Measurements from ENCODE around the gene P3H1.
A peak's percentile ranks its signal among the peaks of the same experiment; 100 is the strongest.
"Not testable (repeated sequence)": the region's sequence is repeated elsewhere in the genome, so short reads cannot be mapped to it uniquely, and the experiment has no call there.

P3H1 gene, protein sequence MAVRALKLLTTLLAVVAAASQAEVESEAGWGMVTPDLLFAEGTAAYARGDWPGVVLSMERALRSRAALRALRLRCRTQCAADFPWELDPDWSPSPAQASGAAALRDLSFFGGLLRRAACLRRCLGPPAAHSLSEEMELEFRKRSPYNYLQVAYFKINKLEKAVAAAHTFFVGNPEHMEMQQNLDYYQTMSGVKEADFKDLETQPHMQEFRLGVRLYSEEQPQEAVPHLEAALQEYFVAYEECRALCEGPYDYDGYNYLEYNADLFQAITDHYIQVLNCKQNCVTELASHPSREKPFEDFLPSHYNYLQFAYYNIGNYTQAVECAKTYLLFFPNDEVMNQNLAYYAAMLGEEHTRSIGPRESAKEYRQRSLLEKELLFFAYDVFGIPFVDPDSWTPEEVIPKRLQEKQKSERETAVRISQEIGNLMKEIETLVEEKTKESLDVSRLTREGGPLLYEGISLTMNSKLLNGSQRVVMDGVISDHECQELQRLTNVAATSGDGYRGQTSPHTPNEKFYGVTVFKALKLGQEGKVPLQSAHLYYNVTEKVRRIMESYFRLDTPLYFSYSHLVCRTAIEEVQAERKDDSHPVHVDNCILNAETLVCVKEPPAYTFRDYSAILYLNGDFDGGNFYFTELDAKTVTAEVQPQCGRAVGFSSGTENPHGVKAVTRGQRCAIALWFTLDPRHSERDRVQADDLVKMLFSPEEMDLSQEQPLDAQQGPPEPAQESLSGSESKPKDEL

GRCh38 chr1:42766741-42767509 lies at the start of gene P3H1, which contains the start of gene C1orf50:
Gene P3H1, minus strand, starts transcription at chr1:42767028. Its CDS starts 57 bp downstream, at chr1:42766971.
Gene C1orf50, plus strand, starts transcription at chr1:42767249. Its CDS starts 63 bp downstream, at chr1:42767312.
- peak; percentile 97 for DNase-seq

DNA sequence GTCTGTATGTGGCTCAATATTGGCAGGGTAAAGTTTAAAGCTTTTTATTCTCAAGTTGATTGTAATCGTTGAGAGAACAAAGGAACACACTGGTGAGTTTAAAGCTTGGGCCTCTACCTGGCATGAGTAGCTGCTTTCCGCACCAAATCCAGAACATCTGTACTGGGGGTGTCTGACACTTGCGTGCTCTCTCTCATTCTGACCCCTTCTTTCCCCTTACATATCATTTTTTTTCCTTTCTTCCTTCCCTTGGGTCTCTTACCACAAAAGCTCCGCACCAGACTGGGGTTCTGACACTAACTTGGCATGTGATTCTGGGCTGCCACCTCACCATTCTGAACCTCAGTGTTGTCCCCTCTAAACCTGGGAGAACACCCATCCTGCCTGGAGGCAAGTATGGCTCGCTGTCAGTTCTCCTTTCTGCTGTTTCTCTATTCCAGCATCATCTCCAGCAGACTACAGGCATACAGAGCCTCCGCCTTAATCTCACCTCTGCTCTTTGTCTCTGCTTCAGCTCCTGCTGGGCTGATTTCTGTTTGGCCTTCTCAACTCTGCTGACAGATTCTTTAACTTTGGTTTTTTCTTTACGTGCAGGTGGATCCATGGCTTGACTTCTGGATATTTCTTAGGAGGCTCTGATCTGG lies 49.2 kb upstream of the P3H1 start:
- DNase-seq = no peak

DNA sequence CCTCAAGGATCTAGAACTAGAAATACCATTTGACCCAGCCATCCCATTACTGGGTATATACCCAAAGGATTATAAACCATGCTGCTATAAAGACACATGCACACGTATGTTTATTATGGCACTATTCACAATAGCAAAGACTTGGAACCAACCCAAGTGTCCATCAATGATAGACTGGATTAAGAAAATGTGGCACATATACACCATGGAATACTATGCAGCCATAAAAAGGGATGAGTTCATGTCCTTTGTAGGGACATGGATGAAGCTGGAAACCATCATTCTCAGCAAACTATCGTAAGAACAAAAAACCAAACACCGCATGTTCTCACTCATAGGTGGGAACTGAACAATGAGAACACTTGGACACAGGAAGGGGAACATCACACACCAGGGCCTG lies 48.0 kb upstream of the P3H1 start:
- DNase-seq = not testable (repeated sequence)

- no peak for DNase-seq
Observed at GRCh38 chr1:42807056-42807668, 40.3 kb upstream of the P3H1 start.

DNA sequence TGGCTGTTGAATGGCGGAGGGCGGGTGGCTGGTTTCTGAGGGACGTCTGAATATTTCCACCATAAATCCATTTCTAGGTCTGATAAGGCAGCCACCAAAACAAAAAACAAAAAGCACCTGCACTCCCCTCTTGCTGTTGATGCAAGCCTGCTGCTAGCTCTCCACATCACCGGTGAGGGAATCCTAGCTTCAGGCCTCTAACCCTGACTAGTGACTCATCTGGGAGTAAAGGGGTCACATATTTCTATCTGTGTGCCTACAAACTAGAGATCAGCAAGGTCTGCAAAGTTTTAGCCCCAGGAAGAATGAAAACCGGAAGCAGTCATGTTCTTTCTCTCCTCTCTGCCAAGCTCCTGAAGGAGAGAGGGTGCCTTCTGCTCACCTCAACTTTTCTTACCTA lies 39.8 kb upstream of the P3H1 start:
- DNase-seq = no peak

DNA sequence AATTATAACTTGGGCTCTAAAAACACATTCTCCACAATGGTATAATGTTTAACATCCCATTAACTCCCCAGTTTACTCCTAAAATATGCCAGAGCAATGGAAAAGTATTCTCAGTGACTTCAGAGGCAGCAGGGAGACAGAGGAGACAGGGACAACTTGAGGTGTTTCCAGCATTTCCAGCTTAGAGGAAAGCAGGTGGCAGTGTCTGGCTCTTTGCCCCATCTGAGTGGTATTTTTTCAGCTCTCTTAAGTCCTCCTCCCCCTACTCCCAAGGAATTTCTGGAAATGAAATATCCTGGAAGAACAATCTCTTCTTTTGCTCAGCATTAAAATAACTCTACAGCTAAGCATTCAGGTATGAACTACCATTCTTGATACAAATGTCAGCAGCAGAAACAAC lies 39.3 kb upstream of the P3H1 start:
- DNase-seq = no peak

DNA sequence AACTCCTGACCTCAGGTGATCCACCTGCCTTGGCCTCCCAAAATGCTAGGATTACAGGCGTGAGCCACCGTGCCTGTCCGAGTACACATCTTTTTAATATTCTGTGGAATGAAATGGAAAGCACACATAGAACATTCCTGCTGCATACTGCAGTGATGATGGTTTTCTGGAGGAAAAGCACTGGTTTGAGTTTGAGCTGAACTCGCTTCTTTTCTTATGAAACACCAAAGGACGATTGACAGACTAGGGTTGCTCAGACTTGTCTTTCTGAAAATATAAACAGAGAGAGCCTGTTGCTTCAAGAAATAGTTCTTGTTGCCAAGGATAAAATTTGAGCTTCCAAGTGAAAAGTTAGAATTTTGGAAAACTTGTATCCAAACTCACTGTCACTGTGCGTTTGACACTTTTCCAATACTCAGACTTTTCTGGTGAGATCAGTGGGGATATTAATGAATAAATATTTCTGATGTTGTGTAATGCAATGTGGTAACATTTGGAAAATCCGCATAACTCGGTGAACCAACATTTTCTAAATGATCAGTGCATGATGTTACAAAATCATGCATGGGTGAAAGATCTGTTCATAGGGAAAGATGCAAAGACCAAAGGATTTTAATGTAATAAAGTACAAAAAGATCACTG lies 35.1 kb upstream of the P3H1 start:
- DNase-seq = no peak

DNA sequence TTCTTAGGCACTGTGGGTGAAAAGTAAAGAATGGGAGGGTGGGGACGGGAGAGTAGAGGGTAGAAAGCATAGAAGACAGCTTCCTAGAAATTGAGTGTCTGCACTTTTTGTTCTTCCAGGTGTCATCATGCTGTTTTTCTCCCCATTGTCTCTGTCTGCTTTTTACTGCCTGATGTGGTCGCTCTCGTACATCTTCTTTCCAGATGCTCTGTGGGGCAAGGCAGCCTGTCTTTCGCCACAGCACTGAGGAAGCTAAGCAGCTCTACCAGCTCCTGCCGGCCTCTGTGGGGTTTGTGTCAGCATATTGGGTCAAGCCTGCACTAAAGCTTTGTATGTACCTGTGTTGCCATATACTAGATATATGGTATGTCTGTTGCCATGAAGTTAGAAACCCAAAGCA lies 31.2 kb upstream of the P3H1 start:
- DNase-seq = no peak

- no peak for DNase-seq
Observed at GRCh38 chr1:42797414-42797813, 30.6 kb upstream of the P3H1 start.

DNA sequence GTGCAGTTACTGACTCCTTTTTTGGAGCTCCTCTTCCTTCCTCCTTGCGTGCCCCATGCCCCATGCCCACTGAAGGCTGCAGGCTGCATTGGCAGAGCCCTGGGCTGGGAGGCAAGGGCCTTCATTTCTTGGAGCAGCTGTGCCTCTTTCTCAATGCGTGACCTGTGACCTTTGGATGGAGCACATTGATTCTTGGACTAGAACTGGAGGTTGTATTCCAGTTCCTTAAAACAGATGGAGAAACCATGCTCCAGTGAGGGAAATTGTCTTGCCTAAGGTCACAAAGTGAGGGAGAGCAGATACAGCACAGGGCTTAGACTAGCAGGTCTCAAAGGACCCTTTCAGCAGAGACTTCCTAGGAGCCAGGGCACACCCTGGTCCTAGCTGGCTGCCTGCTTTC lies 27.0 kb upstream of the P3H1 start:
- DNase-seq = no peak

DNA sequence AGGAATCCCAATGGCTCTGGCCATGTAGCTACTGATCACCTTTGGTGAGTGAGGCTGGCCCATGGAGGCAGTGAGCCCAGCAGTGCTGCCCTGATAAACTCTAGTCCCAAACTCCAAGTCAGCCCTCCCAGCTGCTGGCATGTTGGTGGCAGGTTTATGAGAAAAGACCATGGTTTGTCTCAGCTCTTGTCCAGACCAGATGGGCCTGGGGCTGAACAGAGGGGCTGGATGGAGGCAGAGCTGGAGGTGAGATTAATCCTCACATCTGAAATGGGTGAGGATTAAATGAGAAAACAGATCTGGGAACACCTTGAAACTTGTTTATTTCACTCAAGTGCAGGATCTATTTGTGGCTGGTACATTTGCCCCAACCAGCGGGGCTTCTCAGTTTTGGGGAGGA lies 21.2 kb upstream of the P3H1 start:
- no peak for DNase-seq

DNA sequence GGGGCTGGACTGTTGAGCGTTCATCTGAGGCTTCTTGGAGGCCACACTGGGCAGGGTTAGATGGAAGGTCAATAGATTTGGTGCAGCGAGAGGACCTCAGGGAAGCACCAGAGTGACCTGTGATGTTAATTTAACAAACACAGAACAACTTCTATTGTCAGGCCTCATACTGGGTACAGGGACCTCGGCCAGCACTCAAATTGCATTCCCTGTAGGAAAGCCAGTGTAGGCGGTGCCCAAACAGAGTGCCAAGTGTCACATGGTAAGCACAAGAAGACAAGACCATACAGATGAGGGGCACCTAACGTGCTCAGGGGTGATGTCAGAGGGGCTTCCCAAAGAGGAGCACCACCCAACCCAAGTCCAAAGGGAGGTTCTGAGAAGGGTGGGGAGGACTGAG lies 19.3 kb upstream of the P3H1 start:
- no peak for DNase-seq

GRCh38 chr1:42784946-42785693 lies 18.3 kb upstream of the P3H1 start, which contains the start of gene TMEM269:
Gene TMEM269, plus strand, starts transcription at chr1:42784991. Its CDS starts 4,903 bp downstream, at chr1:42789894.
- no peak for DNase-seq

- DNase-seq = no peak
Observed at GRCh38 chr1:42784547-42784945, 17.7 kb upstream of the P3H1 start.

DNA sequence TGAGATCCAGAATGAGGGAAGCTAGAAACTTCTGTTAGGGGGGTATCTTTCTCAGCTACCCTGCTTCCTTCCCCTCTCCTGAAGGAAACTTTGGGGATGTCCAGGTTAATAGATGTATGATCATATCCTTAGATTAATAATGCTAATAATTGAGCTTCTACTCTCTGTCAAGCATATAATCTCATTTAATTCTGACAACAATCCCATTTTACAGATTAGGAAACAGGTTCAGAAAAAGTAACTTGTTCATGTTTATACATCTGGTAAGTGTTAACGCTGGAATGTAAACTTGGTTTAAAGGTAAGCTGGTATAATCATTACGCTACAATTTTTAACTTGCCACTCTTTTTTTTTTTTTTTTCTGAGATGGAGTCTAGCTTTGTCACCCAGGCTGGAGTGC lies 16.3 kb upstream of the P3H1 start:
- no peak for DNase-seq

DNA sequence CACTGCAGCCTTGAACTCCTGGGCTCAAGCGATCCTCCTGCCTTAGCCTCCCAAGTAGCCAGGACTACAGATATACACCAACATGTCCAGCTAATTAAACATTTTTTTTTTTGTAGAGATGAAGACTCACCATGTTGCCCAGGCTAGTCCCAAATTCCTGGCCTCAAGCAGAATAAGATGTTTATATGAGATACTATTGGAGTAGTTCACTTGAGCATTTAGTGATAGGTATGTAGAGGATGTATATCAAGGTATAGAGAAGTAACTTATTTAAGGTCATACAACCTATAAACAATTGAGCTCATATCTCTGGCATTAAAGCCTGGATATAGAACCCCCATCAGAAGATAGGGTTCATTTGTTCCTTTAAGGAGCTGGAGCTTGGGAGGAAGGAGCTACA lies 13.3 kb upstream of the P3H1 start:
- no peak for DNase-seq

DNA sequence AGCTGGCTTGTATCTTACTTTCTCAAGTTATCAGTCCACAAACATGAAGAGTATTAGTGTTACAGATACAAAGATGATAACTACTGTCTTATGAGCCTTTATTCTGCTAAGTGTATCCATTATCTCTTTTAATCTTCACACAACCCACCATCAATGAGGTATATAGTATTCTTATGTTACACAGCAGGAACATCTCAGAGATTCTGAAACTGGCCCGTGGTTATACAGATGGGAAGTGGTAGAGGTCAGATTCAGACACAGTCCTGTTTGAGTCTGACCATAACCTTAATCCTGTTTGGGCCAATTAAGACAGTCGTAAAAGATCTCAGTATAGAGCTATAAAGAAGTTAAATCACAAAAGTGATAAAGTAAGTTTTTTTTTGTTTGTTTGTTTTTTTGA lies 12.9 kb upstream of the P3H1 start:
- no peak for DNase-seq

DNA sequence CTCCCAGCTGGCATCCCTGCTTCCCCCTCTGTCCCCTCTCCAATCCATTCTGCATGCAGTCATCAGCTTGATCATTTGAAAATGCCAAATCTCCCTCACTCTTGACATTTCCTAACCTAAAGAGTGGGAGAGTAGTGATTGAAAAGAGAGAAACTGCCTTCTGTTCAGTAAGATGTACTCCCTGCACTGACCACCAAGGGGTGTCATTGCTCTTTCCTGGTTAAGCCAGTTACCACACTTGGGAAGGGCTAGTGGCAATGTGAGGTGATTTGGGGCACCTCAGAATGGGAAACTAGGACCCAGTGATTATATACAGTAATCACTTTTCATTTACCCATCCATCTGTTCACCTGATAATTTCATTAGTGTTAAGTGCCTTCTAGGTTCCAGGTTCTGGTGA lies 11.0 kb upstream of the P3H1 start:
- DNase-seq = no peak

- no peak for DNase-seq
Observed at GRCh38 chr1:42776502-42776901, 9.7 kb upstream of the P3H1 start.

DNA sequence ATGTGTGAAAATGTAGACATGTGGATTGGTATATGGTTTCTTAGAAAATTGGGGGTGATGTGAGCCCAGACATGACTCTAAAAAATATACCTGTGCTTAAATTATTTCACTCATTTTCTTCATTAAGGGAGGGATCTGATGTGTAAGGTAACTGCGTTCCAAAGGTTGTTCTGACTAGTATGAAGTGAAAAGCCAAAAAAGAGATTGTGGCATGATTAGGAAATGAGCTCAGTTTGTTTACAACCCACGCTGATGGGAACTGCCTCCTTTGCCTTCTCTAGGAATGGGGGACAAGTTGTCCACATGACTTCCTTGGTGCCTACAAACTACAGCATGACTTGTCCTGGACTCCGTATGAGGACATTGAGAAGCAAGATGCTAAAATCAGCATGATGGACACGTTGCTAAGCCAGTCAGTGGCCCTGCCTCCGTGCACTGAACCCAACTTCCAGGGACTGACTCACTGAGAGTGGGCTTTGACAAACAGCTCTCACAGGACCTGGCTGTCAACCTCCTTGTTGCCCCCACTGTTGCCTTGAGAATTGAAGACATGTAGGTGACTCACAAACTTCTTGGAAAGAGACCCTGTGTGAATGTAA lies 8.2 kb upstream of the P3H1 start:
- no peak for DNase-seq

DNA sequence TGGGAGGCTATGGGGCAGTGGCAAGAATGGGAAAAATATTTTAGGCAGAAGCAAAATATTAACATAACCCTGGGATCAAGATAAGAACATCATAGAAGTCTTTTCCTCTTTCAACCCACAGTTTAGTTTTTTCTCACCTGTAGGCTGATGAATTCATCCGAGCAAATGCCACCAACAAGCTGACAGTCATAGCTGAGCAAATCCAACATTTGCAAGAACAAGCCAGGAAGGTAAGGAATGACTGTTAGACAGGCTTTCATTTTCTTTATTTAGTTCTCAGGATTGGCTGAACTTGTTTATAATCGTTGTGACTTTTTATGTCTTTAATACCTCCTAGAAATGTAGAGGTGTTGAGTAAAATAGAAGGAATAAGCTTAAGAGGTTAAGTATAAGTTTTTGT lies 6.6 kb upstream of the P3H1 start:
- DNase-seq = no peak

Measured in GOT3 (cell line).